Measurements from ENCODE around the gene ACBD4.

The ACBD4 gene

GRCh38 chr17:45135192-45135977, at the start of gene ACBD4:
ACBD4 (plus strand) TSS chr17:45135687; CDS start chr17:45136145, 458 bp downstream.
- Histone ChIP-seq H3K4me3 (ENCODE audit: low read length) (peak within 1 kb of the TSS; percentile 84), H3K36me3 (ENCODE audit: control insufficient read depth, low read length) (no peaks in the 10 kb centered on the region), H3K79me2 (ENCODE audit: control insufficient read depth, low read length) (no peaks in the 10 kb centered on the region), H3K9me2 (replicated peaks; ENCODE audit: control insufficient read depth, low read length) (no peaks in the 10 kb centered on the region), H4K20me1 (ENCODE audit: control insufficient read depth, insufficient read depth, low read depth, low read length) (0 out of 2 replicates have a peak, but pooled peaks cover 4% of the 10 kb centered on the region), H3F3A (ENCODE audit: control insufficient read depth, insufficient read depth) (peaks cover 4% of the 10 kb centered on the region; the same call in 1 of the 2 replicates), H3K27ac (ENCODE audit: low read depth, low read length) (no peak within 1 kb of the TSS), H3K9me3 (ENCODE audit: control insufficient read depth, insufficient read depth, low read length) (no peaks in the 10 kb centered on the region), H3K4me2 (ENCODE audit: low read length) (peak within 1 kb of the TSS; percentile 91), H3K27me3 (ENCODE audit: control insufficient read depth, low read length) (peaks cover 11% of the 10 kb centered on the region), H3K4me1 (ENCODE audit: control insufficient read depth, low read length) (peaks cover 22% of the 10 kb centered on the region)
- TF ChIP-seq EZH2phosphoT487 (IDR thresholded peaks at IDR 0.05; ENCODE audit: borderline replicate concordance, low read length) = no peak
- TF ChIP-seq CTCF (IDR thresholded peaks at IDR 0.05; ENCODE audit: low read depth, low read length, poor library complexity, severe bottlenecking) = peak; percentile 100

- TF ChIP-seq CTCF (IDR thresholded peaks at IDR 0.05; ENCODE audit: low read depth, low read length, poor library complexity, severe bottlenecking) (no peak), EZH2phosphoT487 (IDR thresholded peaks at IDR 0.05; ENCODE audit: borderline replicate concordance, low read length) (no peak)
- H3K4me1 ChIP-seq (ENCODE audit: control insufficient read depth, low read length) = no peaks in the 10 kb centered on the region
- no peak overlapping the region for H3K4me2 ChIP-seq (ENCODE audit: low read length)
- no peaks in the 10 kb centered on the region for H4K20me1 ChIP-seq (ENCODE audit: control insufficient read depth, insufficient read depth, low read depth, low read length)
- no peak overlapping the region for H3K4me3 ChIP-seq (ENCODE audit: low read length)
- H3K9me2 ChIP-seq (replicated peaks; ENCODE audit: control insufficient read depth, low read length) = no peaks in the 10 kb centered on the region
- no peaks in the 10 kb centered on the region for H3F3A ChIP-seq (ENCODE audit: control insufficient read depth, insufficient read depth)
- no peaks in the 10 kb centered on the region for H3K9me3 ChIP-seq (ENCODE audit: control insufficient read depth, insufficient read depth, low read length)
- H3K27me3 ChIP-seq (ENCODE audit: control insufficient read depth, low read length) = no peaks in the 10 kb centered on the region
- H3K36me3 ChIP-seq (ENCODE audit: control insufficient read depth, low read length) = peaks cover 76% of the 10 kb centered on the region
- H3K79me2 ChIP-seq (ENCODE audit: control insufficient read depth, low read length) = peaks cover 3% of the 10 kb centered on the region; the same call in 1 of the 2 replicates
- H3K27ac ChIP-seq (ENCODE audit: low read depth, low read length) = no peak overlapping the region
These were observed 49.1 kb upstream of the ACBD4 start for GRCh38 chr17:45086391-45086790.

GRCh38 chr17:45086865-45087503, 48.5 kb upstream of the ACBD4 start:
- no peaks in the 10 kb centered on the region for H3F3A ChIP-seq (ENCODE audit: control insufficient read depth, insufficient read depth)
- H3K4me2 ChIP-seq (ENCODE audit: low read length) = no peak overlapping the region
- no peaks in the 10 kb centered on the region for H3K79me2 ChIP-seq (ENCODE audit: control insufficient read depth, low read length)
- H3K9me3 ChIP-seq (ENCODE audit: control insufficient read depth, insufficient read depth, low read length) = no peaks in the 10 kb centered on the region
- H3K4me3 ChIP-seq (ENCODE audit: low read length) = no peak overlapping the region
- no peak overlapping the region for H3K27ac ChIP-seq (ENCODE audit: low read depth, low read length)
- no peaks in the 10 kb centered on the region for H3K27me3 ChIP-seq (ENCODE audit: control insufficient read depth, low read length)
- peaks cover 76% of the 10 kb centered on the region for H3K36me3 ChIP-seq (ENCODE audit: control insufficient read depth, low read length)
- TF ChIP-seq EZH2phosphoT487 (IDR thresholded peaks at IDR 0.05; ENCODE audit: borderline replicate concordance, low read length) (no peak), CTCF (IDR thresholded peaks at IDR 0.05; ENCODE audit: low read depth, low read length, poor library complexity, severe bottlenecking) (no peak)
- H3K4me1 ChIP-seq (ENCODE audit: control insufficient read depth, low read length) = no peaks in the 10 kb centered on the region
- no peaks in the 10 kb centered on the region for H4K20me1 ChIP-seq (ENCODE audit: control insufficient read depth, insufficient read depth, low read depth, low read length)
- H3K9me2 ChIP-seq (replicated peaks; ENCODE audit: control insufficient read depth, low read length) = no peaks in the 10 kb centered on the region

All from DOHH2 (cell line).